ENCODE data around the gene ASB15. TPM values are rescaled to one million over a fixed set of nuclear protein-coding genes. Genes with fewer than 3 reads are reported as not detected.
"Not testable (repeated sequence)": the region's sequence is repeated elsewhere in the genome, so short reads cannot be mapped to it uniquely, and the experiment has no call there.

Gene ASB15
- total and polyA plus RNA-seq, 8 donors: not detected

GRCh38 chr7:123629281-123629680, 27.7 kb downstream of the ASB15 start:
- WGBS, 5 donors: 69 to 87% (median 83%) methylated on average over 1 of the region's 1 CpG
- H3K27me3 ChIP-seq: no peaks in the 10 kb centered on the region
- H3K36me3 ChIP-seq: no peaks in the 10 kb centered on the region
- TF ChIP-seq EP300 (IDR thresholded peaks at IDR 0.05) (no peak), POLR2A (IDR thresholded peaks at IDR 0.05) (no peak), POLR2AphosphoS5 (IDR thresholded peaks at IDR 0.05) (no peak), CTCF (IDR thresholded peaks at IDR 0.05) (no peak)
- DNase-seq: no peak
- no peak overlapping the region for H3K4me3 ChIP-seq
- intact Hi-C loops (cut with DNase I; ENCODE audit: low total_unique reads): no loop called here
- H3K27ac ChIP-seq: no peak overlapping the region
- H3K4me1 ChIP-seq: no peaks in the 10 kb centered on the region
- H3K9me3 ChIP-seq: no peaks in the 10 kb centered on the region

GRCh38 chr7:123632808-123633207, 31.2 kb downstream of the ASB15 start:
- intact Hi-C loops (cut with DNase I; ENCODE audit: low total_unique reads): no loop called here

GRCh38 chr7:123633553-123633952, 31.9 kb downstream of the ASB15 start:
- no peak for DNase-seq
- Histone ChIP-seq H3K4me1 (no peaks in the 10 kb centered on the region), H3K27me3 (no peaks in the 10 kb centered on the region), H3K36me3 (no peaks in the 10 kb centered on the region), H3K9me3 (no peaks in the 10 kb centered on the region), H3K27ac (no peak overlapping the region), H3K4me3 (no peak overlapping the region)
- no peak for TF ChIP-seq CTCF (IDR thresholded peaks at IDR 0.05)
- no peak for TF ChIP-seq POLR2AphosphoS5 (IDR thresholded peaks at IDR 0.05)
- no peak for TF ChIP-seq POLR2A (IDR thresholded peaks at IDR 0.05)
- TF ChIP-seq EP300 (IDR thresholded peaks at IDR 0.05): no peak
- 64 to 80% (median 73%) methylated on average over 7 of the region's 7 CpGs for WGBS, 5 donors
- intact Hi-C loops (cut with DNase I; ENCODE audit: low total_unique reads): no loop called here

More at GRCh38 chr7:123632808-123633207, 31.2 kb downstream of the ASB15 start:
- Histone ChIP-seq H3K4me1 (no peaks in the 10 kb centered on the region), H3K27me3 (no peaks in the 10 kb centered on the region), H3K27ac (no peak overlapping the region), H3K4me3 (no peak overlapping the region), H3K9me3 (no peaks in the 10 kb centered on the region), H3K36me3 (no peaks in the 10 kb centered on the region)
- TF ChIP-seq CTCF (IDR thresholded peaks at IDR 0.05) (no peak), EP300 (IDR thresholded peaks at IDR 0.05) (no peak)
- no peak for DNase-seq
- 69 to 87% (median 80%) methylated on average over 2 of the region's 2 CpGs for WGBS, 5 donors

- H3K36me3 ChIP-seq; H3K27ac ChIP-seq; H3K4me1 ChIP-seq; intact Hi-C loops (cut with DNase I; ENCODE audit: low total_unique reads); H3K4me3 ChIP-seq; DNase-seq; H3K9me3 ChIP-seq; H3K27me3 ChIP-seq: not testable (repeated sequence)
- 71 to 84% (median 78%) methylated on average over 2 of the region's 2 CpGs for WGBS, 5 donors
Observed at GRCh38 chr7:123634011-123634573, 32.5 kb downstream of the ASB15 start.

GRCh38 chr7:123635551-123636359, 34.1 kb downstream of the ASB15 start:
- DNase-seq: peak in 1 of 2 donors; percentile 54

More at GRCh38 chr7:123635551-123636359, 34.1 kb downstream of the ASB15 start:
- Histone ChIP-seq H3K9me3 (no peaks in the 10 kb centered on the region), H3K27me3 (no peaks in the 10 kb centered on the region), H3K4me3 (no peak overlapping the region), H3K27ac (no peak overlapping the region), H3K4me1 (no peaks in the 10 kb centered on the region), H3K36me3 (no peaks in the 10 kb centered on the region)
- WGBS, 5 donors: 17 to 32% (median 25%) methylated on average over 4 of the region's 4 CpGs
- TF ChIP-seq EP300 (IDR thresholded peaks at IDR 0.05) (no peak), CTCF (IDR thresholded peaks at IDR 0.05) (peak in 3 of 7 experiments; percentile 20 to 28 (median 23))
- intact Hi-C loops (cut with DNase I; ENCODE audit: low total_unique reads): no loop called here

Data from stomach (tissue), 9 donors.